GM23338 (cell line): ENCODE measurements around the gene SPOCK2. TPM values are rescaled to one million over a fixed set of nuclear protein-coding genes. Genes with fewer than 3 reads are reported as not detected.
"Not testable (repeated sequence)": the region's sequence is repeated elsewhere in the genome, so short reads cannot be mapped to it uniquely, and the experiment has no call there.

Experiments
- ATAC-seq: fragments of 200-7000 bp; cut with Tn5 transposase; 3 replicates; pipeline ENCODE4 v1.9.1; 2020
- DNase-seq: peaks from one replicate; pipeline ENCODE4 v3.0.0-alpha.2; 2015; ENCODE audit warnings: low spot score
- H2AFZ ChIP-seq: fragments of 200-600 bp; sonication (generic); 2 replicates; pipeline ENCODE4 v1.8.0; 2016; ENCODE audit warnings: antibody characterized with exemption, mild to moderate bottlenecking, moderate library complexity
- H3F3A ChIP-seq: fragments of 200-600 bp; sonication (generic); replicated peaks from 2 replicates; pipeline ENCODE4 v1.8.0; 2017; ENCODE audit warnings: antibody characterized with exemption, mixed run types, low read depth
- H3K27ac ChIP-seq: fragments of 200-600 bp; sonication (generic); 2 replicates; pipeline ENCODE4 v1.6.1; 2016; ENCODE audit warnings: low read depth
- H3K27me3 ChIP-seq: fragments of 200-600 bp; sonication (generic); 2 replicates; pipeline ENCODE4 v1.8.0; 2016; ENCODE audit warnings: mild to moderate bottlenecking, mixed run types, moderate library complexity; ENCODE audit not compliant: insufficient read depth
- H3K36me3 ChIP-seq: fragments of 200-600 bp; sonication (generic); 2 replicates; pipeline ENCODE4 v1.8.0; 2016; ENCODE audit warnings: mild to moderate bottlenecking; ENCODE audit not compliant: insufficient read depth
- H3K4me1 ChIP-seq: fragments of 200-600 bp; sonication (generic); 2 replicates; pipeline ENCODE4 v1.8.0; 2016; ENCODE audit warnings: mild to moderate bottlenecking, moderate library complexity; ENCODE audit not compliant: insufficient read depth
- H3K4me2 ChIP-seq: fragments of 200-600 bp; sonication (generic); 2 replicates; pipeline ENCODE4 v1.7.1; 2017; ENCODE audit warnings: mixed run types
- H3K4me3 ChIP-seq: fragments of 200-600 bp; sonication (generic); 2 replicates; pipeline ENCODE4 v1.6.1; 2016; ENCODE audit warnings: mixed run types
- H3K79me2 ChIP-seq: fragments of 200-600 bp; sonication (generic); replicated peaks from 2 replicates; pipeline ENCODE4 v1.8.0; 2017; ENCODE audit warnings: mild to moderate bottlenecking; ENCODE audit not compliant: insufficient read depth
- H3K9me2 ChIP-seq: fragments of 200-600 bp; sonication (generic); 2 replicates; pipeline ENCODE4 v1.8.0; 2017; ENCODE audit not compliant: insufficient read depth
- H4K20me1 ChIP-seq: fragments of 200-600 bp; sonication (generic); replicated peaks from 2 replicates; pipeline ENCODE4 v1.8.0; 2017; ENCODE audit warnings: mild to moderate bottlenecking; ENCODE audit not compliant: insufficient read depth
- H3K27ac Mint-ChIP-seq: 2 replicates; pipeline ENCODE4 v1.8.0; 2020; ENCODE audit warnings: inconsistent platforms, mild to moderate bottlenecking, moderate library complexity, mixed read lengths
- H3K27me3 Mint-ChIP-seq: 3 replicates; pipeline ENCODE4 v1.8.0; 2022; ENCODE audit warnings: low read depth, mild to moderate bottlenecking, moderate library complexity, mixed read lengths, inconsistent platforms; ENCODE audit not compliant: insufficient read depth, poor library complexity
- H3K36me3 Mint-ChIP-seq: 3 replicates; pipeline ENCODE4 v1.8.0; 2021; ENCODE audit warnings: low read depth, mild to moderate bottlenecking, inconsistent platforms, moderate library complexity, mixed read lengths
- H3K4me1 Mint-ChIP-seq: 3 replicates; pipeline ENCODE4 v1.8.0; 2020; ENCODE audit warnings: mild to moderate bottlenecking, inconsistent platforms, mixed read lengths
- H3K4me3 Mint-ChIP-seq: 3 replicates; pipeline ENCODE4 v1.8.0; 2021; ENCODE audit warnings: moderate library complexity, mild to moderate bottlenecking, inconsistent platforms, mixed read lengths
- H3K9me3 Mint-ChIP-seq: 3 replicates; pipeline ENCODE4 v1.8.0; 2020; ENCODE audit warnings: moderate library complexity, mild to moderate bottlenecking, inconsistent platforms, mixed read lengths
- CREB1 ChIP-seq: fragments of 250-450 bp; sonication (Bioruptor Pico); IDR thresholded peaks from 2 replicates; pipeline ENCODE4 v1.5.0; 2020; ENCODE audit warnings: low read depth, mild to moderate bottlenecking, moderate library complexity
- EZH2 ChIP-seq: fragments of 200-600 bp; sonication (generic); IDR thresholded peaks from one replicate; pipeline ENCODE4 v1.8.0; 2017; ENCODE audit warnings: antibody characterized with exemption, mild to moderate bottlenecking, low read depth; ENCODE audit not compliant: unreplicated experiment
- EZH2phosphoT487 ChIP-seq: fragments of 200-600 bp; sonication (generic); IDR thresholded peaks from one replicate; pipeline ENCODE4 v1.8.1; 2018; ENCODE audit warnings: antibody characterized with exemption; ENCODE audit not compliant: unreplicated experiment
- long read RNA-seq: library from polyadenylated mRNA; unstranded; transcript quantifications from one replicate; pipeline ENCODE4 v2.0.0, GENCODE V29; 2020; ENCODE audit not compliant: unreplicated experiment
- polyA plus RNA-seq: library from polyadenylated mRNA; unstranded; fragments of >200 nt; fragmentation: Nextera tagmentation; extraction: Ambion mirVana; gene quantifications from 2 replicates; pipeline ENCODE4 v1.2.1, GENCODE V29; 2016
- total RNA-seq: library from RNA; depleted of rRNA; stranded (reverse); fragments of >200 nt; shearing (Covaris generic); gene quantifications from 2 replicates; pipeline ENCODE4 v1.2.3, GENCODE V29; 2014; rRNA removed
- TF ChIP-seq, protein P1 (sequence below), 2 experiments: fragments of 200-600 bp in 1 of 2; sonication (generic) in 1 of 2; conservative IDR thresholded peaks; 2 replicates each; pipeline versions ENCODE4 v1.5.1 to v1.6.1; 2016 to 2017; ENCODE audit warnings: antibody characterized with exemption in 2 of 2, low read depth in 2 of 2, mild to moderate bottlenecking in 2 of 2, moderate library complexity in 1 of 2
- TF ChIP-seq, protein P2 (sequence below): IDR thresholded peaks from one replicate; pipeline ENCODE4 v1.6.1; 2018; ENCODE audit warnings: antibody characterized with exemption; ENCODE audit not compliant: unreplicated experiment

SPOCK2 gene, protein sequence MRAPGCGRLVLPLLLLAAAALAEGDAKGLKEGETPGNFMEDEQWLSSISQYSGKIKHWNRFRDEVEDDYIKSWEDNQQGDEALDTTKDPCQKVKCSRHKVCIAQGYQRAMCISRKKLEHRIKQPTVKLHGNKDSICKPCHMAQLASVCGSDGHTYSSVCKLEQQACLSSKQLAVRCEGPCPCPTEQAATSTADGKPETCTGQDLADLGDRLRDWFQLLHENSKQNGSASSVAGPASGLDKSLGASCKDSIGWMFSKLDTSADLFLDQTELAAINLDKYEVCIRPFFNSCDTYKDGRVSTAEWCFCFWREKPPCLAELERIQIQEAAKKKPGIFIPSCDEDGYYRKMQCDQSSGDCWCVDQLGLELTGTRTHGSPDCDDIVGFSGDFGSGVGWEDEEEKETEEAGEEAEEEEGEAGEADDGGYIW
- 2.6 and 3.6 TPM in 2 replicates for total RNA-seq
- polyA plus RNA-seq, result 1.2 and 1.3 TPM in 2 replicates
- long read RNA-seq, partial matches to known transcripts, result 0 of 1 reads
- long read RNA-seq, other reads (novel, unspliced or antisense), result 1 of 1 reads

DNA sequence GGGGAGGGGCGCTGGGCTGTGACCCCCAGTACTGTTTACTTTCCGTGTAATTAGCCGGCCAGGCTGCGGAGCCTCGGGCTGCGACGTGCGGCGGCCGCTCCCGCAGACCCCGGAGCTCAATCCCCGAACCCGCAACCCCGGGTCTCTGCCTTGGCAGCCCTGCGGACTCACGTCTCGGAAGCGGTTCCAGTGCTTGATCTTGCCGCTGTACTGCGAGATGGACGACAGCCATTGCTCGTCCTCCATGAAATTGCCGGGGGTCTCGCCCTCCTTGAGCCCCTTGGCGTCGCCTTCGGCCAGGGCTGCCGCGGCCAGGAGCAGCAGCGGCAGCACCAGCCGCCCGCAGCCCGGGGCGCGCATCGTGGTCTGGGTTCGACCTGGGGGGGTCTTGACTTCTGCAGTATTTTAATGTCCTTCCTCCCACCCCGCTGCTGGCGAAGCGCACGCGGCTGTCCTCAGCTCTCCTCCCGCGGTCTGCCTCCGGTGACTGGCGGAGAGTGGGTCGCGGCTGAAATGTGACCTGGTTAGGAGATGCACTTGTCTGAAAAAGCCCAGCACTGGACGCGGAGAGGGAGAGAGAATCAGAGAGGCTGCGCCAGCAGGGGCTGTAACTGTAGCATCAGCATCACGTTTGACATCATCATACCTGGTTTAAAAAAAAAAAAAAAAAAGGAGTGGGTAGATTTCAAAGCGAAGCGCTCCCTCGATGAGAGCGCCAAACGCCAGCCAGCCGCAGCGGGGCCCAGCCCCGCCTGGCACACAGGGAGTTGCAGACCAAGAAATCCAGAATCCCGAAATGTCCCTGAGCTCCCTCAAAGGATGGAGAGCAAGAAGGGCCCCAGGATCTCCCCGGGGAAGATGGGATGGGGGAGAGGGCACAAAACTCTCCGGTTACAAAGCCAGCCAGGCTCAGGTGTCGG is at the start of gene SPOCK2:
Gene SPOCK2 (minus strand): TSS at position 583 of the 920 bp plus-strand sequence. CDS start 223 bp downstream, at position 360.
- Histone ChIP-seq H3K27me3 (peaks cover 61% of the 10 kb centered on the region), H3K36me3 (no peaks in the 10 kb centered on the region), H3K4me2 (peak within 1 kb of the TSS; percentile 88), H2AFZ (peak within 1 kb of the TSS; percentile 94), H3K9me2 (no peaks in the 10 kb centered on the region), H4K20me1 (no peaks in the 10 kb centered on the region), H3K4me3 (peak within 1 kb of the TSS; percentile 73), H3K4me1 (peaks cover 21% of the 10 kb centered on the region), H3F3A (peaks cover 6% of the 10 kb centered on the region; the same call in 1 of the 2 replicates), H3K79me2 (no peaks in the 10 kb centered on the region), H3K27ac (no peak within 1 kb of the TSS)
- Mint-ChIP-seq H3K36me3 (no peaks in the 10 kb centered on the region; the same call in 2 of the 3 replicates), H3K27ac (no peak within 1 kb of the TSS), H3K4me1 (peaks cover 30% of the 10 kb centered on the region), H3K9me3 (no peaks in the 10 kb centered on the region), H3K27me3 (peaks cover 53% of the 10 kb centered on the region), H3K4me3 (peak within 1 kb of the TSS; percentile 78)
- ATAC-seq, result peak; percentile 19
- TF ChIP-seq EZH2, result peak; percentile 73
- TF ChIP-seq, protein P1, sequence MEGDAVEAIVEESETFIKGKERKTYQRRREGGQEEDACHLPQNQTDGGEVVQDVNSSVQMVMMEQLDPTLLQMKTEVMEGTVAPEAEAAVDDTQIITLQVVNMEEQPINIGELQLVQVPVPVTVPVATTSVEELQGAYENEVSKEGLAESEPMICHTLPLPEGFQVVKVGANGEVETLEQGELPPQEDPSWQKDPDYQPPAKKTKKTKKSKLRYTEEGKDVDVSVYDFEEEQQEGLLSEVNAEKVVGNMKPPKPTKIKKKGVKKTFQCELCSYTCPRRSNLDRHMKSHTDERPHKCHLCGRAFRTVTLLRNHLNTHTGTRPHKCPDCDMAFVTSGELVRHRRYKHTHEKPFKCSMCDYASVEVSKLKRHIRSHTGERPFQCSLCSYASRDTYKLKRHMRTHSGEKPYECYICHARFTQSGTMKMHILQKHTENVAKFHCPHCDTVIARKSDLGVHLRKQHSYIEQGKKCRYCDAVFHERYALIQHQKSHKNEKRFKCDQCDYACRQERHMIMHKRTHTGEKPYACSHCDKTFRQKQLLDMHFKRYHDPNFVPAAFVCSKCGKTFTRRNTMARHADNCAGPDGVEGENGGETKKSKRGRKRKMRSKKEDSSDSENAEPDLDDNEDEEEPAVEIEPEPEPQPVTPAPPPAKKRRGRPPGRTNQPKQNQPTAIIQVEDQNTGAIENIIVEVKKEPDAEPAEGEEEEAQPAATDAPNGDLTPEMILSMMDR (conservative IDR thresholded peaks at IDR 0.05; ENCODE audit: low read depth in 2 of 2), result no peak
- peak; percentile 64 for DNase-seq

DNA sequence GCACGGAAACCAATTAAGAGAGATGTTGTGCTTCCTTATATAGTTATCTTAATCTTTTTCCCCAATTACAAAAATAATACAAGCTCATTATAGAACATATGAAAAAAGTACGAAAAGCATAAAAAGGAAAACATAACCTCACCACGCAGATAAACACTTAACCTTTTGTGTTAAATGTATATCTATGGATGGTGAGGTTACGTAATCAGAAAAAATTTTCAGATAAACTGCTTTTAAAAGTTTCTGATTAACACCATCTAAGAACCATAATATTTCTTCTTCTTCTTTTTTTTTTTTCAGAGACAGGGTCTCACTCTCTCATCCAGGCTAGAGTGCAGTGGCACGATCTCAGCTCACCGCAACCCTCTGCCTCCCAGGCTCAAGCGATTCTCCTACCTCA is 49.2 kb upstream of the SPOCK2 start:
- H3K36me3 Mint-ChIP-seq, result peaks cover 18% of the 10 kb centered on the region
- no peak overlapping the region for H3K4me3 Mint-ChIP-seq
- peaks cover 13% of the 10 kb centered on the region; the same call in 1 of the 2 replicates for H3K4me1 ChIP-seq
- no peaks in the 10 kb centered on the region; the same call in 1 of the 2 replicates for H3K36me3 ChIP-seq
- peaks cover 25% of the 10 kb centered on the region for H3K4me1 Mint-ChIP-seq
- no peak for DNase-seq
- H3K27ac Mint-ChIP-seq, result no peak overlapping the region
- ATAC-seq, result no peak
- no peaks in the 10 kb centered on the region for H4K20me1 ChIP-seq
- H2AFZ ChIP-seq, result no peak overlapping the region
- no peak overlapping the region for H3K4me3 ChIP-seq
- no peaks in the 10 kb centered on the region for H3K9me2 ChIP-seq
- H3K79me2 ChIP-seq, result no peaks in the 10 kb centered on the region
- H3F3A ChIP-seq, result no peaks in the 10 kb centered on the region
- TF ChIP-seq, protein P2, sequence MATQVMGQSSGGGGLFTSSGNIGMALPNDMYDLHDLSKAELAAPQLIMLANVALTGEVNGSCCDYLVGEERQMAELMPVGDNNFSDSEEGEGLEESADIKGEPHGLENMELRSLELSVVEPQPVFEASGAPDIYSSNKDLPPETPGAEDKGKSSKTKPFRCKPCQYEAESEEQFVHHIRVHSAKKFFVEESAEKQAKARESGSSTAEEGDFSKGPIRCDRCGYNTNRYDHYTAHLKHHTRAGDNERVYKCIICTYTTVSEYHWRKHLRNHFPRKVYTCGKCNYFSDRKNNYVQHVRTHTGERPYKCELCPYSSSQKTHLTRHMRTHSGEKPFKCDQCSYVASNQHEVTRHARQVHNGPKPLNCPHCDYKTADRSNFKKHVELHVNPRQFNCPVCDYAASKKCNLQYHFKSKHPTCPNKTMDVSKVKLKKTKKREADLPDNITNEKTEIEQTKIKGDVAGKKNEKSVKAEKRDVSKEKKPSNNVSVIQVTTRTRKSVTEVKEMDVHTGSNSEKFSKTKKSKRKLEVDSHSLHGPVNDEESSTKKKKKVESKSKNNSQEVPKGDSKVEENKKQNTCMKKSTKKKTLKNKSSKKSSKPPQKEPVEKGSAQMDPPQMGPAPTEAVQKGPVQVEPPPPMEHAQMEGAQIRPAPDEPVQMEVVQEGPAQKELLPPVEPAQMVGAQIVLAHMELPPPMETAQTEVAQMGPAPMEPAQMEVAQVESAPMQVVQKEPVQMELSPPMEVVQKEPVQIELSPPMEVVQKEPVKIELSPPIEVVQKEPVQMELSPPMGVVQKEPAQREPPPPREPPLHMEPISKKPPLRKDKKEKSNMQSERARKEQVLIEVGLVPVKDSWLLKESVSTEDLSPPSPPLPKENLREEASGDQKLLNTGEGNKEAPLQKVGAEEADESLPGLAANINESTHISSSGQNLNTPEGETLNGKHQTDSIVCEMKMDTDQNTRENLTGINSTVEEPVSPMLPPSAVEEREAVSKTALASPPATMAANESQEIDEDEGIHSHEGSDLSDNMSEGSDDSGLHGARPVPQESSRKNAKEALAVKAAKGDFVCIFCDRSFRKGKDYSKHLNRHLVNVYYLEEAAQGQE, result no peak
- TF ChIP-seq CREB1 (no peak), EZH2phosphoT487 (no peak)
- H3K27ac ChIP-seq, result no peak overlapping the region
- H3K9me3 Mint-ChIP-seq, result peaks cover 8% of the 10 kb centered on the region; the same call in 2 of the 3 replicates
- H3K4me2 ChIP-seq, result no peak overlapping the region
- no peaks in the 10 kb centered on the region for H3K27me3 ChIP-seq
- H3K27me3 Mint-ChIP-seq, result no peaks in the 10 kb centered on the region

DNA sequence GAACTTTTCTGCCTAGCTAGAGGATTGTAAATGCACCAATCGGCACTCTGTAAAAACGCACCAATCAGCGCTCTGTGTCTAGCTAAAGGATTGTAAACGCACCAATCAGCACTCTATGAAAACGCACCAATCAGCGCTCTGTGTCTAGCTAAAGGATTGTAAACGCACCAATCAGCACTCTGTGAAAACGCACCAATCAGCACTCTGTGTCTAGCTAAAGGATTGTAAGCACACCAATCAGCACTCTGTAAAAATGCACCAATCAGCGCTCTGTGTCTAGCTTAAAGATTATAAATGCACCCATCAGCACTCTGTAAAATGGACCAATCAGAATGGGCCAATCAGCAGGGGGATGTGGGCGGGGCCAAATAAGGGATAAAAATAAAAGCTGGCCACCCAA is 47.9 kb upstream of the SPOCK2 start:
- not testable (repeated sequence) for ATAC-seq, H3K27me3 Mint-ChIP-seq

More for the DNA sequence above, 47.9 kb upstream of the SPOCK2 start:
- H3K4me1 ChIP-seq, result peaks cover 13% of the 10 kb centered on the region; the same call in 1 of the 2 replicates
- H3K9me3 Mint-ChIP-seq, DNase-seq, H3K4me3 Mint-ChIP-seq, H3K27me3 ChIP-seq, H2AFZ ChIP-seq, H3K27ac ChIP-seq, H3K4me2 ChIP-seq, H3K27ac Mint-ChIP-seq, H3K79me2 ChIP-seq, H3F3A ChIP-seq, H3K4me3 ChIP-seq, H4K20me1 ChIP-seq, H3K36me3 ChIP-seq, H3K9me2 ChIP-seq: not testable (repeated sequence)
- Mint-ChIP-seq H3K36me3 (peaks cover 18% of the 10 kb centered on the region), H3K4me1 (peaks cover 25% of the 10 kb centered on the region)
